Skin of body (tissue), 2 donors: Measurements from ENCODE around the gene MLH3. TPM values are rescaled to one million over a fixed set of nuclear protein-coding genes. Genes with fewer than 3 reads are reported as not detected.
A peak's percentile ranks its signal among the peaks of the same experiment; 100 is the strongest.

Source experiments
- DNase-seq: peaks from one replicate; lab custom pipeline; 2025; lab: John Stamatoyannopoulos, UW
- total RNA-seq: library from RNA; depleted of rRNA; stranded (reverse); fragments of >200 nt; gene quantifications from one replicate; pipeline ENCODE4 v1.2.3, GENCODE V29; 2014

MLH3 gene
- total RNA-seq, 1 donor from 2014 or later, result 44.0 TPM

DNA sequence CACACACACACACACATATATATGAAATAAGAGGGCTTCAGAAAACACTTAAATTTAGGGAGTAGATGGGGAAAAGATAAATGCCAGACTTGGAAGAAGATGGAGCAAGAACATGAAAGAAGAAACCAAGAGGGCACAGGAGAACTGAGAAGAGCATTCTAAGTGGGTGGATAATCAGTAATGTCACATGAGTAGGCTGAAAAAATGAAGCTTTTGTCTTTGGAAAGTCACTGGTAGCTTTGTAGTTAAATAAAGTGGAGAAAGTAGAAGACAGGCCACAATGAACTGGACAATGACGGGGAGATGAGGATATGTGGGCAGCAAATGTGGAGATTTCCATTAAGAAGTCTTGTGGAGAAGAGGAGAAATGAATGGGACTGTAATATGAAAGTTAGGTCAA, 15.9 kb upstream of the MLH3 start:
- no peak for DNase-seq

GRCh38 chr14:75066691-75067090, 15.4 kb upstream of the MLH3 start:
- DNase-seq, result no peak

GRCh38 chr14:75064205-75064567, 12.9 kb upstream of the MLH3 start:
- DNase-seq, result no peak

GRCh38 chr14:75063491-75064204, 12.4 kb upstream of the MLH3 start, which contains the start of gene ACYP1:
TSS of gene ACYP1 (minus strand) at chr14:75064024. CDS start at chr14:75063553, 471 bp downstream.
- DNase-seq, result peak; percentile 67

GRCh38 chr14:75063013-75063412, 11.7 kb upstream of the MLH3 start:
- DNase-seq, result no peak

DNA sequence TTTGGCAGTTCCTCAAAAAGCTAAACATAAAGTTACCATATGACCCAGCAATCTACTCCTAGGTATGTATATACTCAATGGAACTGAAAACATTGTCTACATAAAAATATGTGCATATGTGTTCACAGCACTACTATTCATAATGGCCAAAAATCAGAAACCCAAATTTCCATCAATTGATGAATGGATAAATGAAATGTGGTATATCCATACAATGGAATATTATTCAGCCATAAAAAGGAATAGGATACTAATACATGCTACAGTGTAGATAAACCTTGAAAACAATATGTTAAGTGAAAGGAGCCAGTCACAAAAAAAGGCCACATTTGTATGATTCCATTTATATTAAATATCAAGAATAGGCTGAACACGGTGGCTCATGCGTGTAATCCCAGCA, 9.2 kb upstream of the MLH3 start:
- no peak for DNase-seq

DNA sequence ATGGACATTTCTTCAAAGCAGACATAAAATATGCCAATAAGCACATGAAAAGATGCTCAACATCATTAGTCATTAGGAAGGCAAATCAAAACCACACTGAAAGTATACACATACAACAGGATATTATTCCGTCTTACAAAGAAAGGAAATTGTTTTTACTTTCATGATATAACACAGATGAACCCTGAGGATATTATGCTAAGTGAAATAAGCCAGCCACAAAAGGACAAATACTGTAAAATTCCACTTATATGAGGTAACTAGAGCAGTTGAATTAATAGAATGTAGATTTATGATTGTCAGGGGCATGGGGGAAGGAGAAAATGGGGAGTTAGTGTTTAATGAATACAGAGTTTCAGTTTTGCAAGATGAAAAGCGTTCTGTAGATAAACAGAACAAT, 8.4 kb upstream of the MLH3 start:
- no peak for DNase-seq

- no peak for DNase-seq
Measured at GRCh38 chr14:75054421-75054820, 3.2 kb upstream of the MLH3 start.

GRCh38 chr14:75053396-75054291, 2.4 kb upstream of the MLH3 start:
- DNase-seq, result no peak

GRCh38 chr14:75051556-75051899, 261 bp upstream of the MLH3 start:
- DNase-seq, result no peak

GRCh38 chr14:75049731-75050201, 1.5 kb downstream of the MLH3 start:
- DNase-seq, result no peak

- no peak for DNase-seq
Measured at GRCh38 chr14:75049136-75049535, 2.1 kb downstream of the MLH3 start.

DNA sequence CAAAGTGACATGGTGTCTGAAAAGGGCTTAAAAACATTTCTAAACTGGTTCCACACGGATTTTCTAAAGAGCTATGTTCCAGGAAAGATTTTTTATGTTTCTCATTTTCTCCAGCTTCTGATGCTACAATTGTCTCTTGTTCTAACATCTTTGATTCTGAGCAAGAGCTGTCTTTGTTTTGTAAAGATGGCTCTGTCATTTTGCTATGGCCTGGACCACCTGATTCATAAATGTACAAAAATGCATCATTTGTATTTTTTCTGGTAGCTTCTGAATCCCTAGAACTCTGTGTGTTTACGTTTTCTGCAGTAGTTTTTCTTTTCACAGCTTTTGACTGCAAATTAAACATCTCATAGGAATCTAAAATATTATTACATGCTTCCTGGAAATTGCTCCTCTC, 3.2 kb downstream of the MLH3 start:
- no peak for DNase-seq

GRCh38 chr14:75047506-75047905, 3.8 kb downstream of the MLH3 start:
- DNase-seq, result no peak

GRCh38 chr14:75046899-75047298, 4.4 kb downstream of the MLH3 start:
- DNase-seq, result no peak

DNA sequence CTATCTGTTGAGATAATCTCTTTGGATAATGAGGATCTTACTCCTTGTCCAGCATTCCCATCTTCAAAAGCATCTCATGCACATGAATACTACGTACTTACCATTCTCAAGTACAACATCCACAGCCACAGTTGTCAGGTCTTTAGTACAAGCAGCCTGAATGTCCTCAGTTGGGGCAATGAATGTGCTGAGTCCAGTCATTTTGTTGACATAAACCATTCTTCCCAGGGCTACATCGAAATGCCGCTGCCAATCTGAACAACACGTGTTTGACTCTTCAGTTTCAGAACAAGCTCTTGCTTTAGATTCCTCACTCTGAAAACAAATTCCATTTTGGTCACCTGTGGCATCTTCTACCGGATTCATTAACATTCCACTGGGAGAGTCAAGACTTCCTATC, 5.0 kb downstream of the MLH3 start:
- DNase-seq, result no peak

DNA sequence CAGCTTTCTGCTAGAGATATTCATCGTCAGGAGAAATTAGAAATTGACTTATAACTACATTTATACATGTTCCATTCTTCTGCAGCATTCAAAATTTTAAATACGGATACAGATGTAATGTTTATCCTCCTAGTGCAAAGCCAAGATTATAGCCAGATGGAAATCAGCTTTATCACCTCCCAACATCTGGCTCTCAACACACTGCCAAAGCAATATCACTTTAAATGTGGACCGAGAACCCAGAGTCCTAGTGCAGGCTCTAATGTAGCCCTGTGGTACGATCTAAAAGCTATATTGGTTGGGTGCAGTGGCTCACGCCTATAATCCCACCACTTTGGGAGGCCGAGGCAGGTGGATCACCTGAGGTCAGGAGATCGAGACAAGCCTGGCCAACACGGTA, 6.5 kb downstream of the MLH3 start:
- DNase-seq, result peak; percentile 50

DNA sequence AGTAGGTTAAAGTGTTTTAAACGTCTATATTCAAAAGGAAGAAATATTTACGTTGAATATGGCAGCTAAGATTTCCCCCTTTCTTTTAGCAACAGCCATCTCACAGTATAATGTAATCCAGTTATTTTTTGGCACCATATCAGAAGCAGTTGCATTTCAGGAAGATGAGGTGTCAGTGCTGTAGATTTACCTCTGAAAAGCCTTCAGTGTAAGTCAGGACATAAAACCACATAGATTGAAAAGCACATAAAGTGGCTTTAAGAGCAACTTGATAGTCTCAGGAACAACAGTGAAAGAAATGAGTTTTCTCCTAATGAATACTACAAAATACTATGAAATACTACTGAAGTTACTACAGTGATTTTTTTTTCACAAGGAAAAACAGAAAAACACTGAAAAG, 6.9 kb downstream of the MLH3 start:
- no peak for DNase-seq

DNA sequence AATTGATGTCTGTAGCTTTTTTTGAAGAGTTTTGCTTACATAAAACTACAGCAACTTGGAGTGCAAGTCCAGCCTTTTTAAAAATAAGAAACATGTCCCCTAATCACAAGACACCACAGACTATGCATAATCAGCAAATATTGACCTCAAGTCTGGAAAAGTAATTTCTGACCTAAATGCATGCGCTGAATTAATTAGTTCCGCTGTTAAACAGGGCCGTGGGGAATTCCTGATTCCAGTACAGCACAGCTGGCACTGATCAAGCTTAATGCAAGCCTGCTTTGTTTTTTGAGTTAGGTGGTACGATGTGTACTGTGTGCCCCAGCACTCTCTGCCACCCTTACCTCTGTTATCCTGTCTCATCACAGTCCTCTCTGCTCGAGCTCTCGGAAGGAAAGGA, 9.2 kb downstream of the MLH3 start:
- DNase-seq, result peak; percentile 5

DNA sequence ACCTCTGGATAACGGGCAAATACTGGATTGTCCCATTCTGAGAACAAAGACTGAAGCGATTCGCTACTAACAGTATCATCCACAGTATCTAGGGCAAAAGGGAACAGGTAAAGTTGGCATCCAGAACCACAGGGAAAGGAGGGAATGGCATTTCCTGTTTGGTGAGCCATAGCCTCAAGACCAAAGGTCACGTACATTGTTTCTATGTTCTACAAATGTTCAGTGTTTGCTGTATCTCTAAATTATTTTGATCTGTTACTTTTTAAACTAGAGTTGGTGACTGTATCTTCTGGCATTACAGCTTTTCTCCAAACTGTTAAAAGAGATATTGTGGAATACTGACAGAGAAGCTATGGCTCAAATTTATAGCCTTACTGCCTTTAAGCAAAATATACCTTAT, 9.7 kb downstream of the MLH3 start:
- no peak for DNase-seq

GRCh38 chr14:75040959-75041358, 10.3 kb downstream of the MLH3 start:
- no peak for DNase-seq

DNA sequence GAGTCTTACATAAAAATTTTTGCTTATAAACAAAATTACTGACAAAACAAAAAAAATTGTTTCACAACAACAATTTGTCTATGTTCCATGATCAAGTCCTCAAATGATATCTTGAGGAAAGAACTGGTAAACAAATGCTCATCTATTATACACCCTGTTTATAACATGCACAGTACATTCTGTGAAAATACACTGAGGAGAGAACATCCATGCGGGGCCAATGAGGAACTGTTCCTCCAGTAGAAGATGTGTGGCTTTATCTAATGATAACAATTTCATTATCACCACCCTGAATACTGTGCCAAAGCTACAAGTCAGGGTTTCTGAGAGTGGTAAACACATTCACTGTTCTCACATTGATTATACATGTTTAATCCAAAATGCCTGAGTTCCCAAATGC, 10.8 kb downstream of the MLH3 start:
- DNase-seq, result no peak

DNA sequence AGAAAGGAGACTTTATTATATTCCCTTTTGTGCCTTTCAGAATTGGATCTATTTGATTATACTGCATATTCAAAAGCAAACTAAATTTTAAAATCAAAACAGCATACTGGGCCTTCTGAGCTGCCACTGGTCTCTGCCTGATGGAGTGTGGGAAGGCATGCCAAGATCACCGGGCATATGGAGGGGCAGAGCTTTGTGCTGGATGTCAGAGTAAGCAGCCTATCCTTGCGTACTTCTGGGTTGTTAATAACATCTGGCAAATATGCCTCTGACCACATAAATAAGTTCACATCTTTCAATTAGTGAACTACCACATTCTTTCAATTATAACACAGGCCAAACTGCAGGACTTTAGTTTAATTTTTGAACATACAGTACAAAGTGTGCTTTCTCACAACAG, 18.3 kb downstream of the MLH3 start:
- DNase-seq, result no peak
